Nephron (organoid): Measurements from ENCODE around the gene HEY2.

ENCODE experiments used
- H3K27ac Mint-ChIP-seq, 3 experiments: 2 replicates each; pipeline ENCODE4 v1.8.0; 2020; ENCODE audit warnings: mixed read lengths in 3 of 3, mild to moderate bottlenecking in 2 of 3, moderate library complexity in 1 of 3
- H3K27me3 Mint-ChIP-seq: 2 replicates; pipeline ENCODE4 v1.8.0; 2021; ENCODE audit warnings: low read depth, mild to moderate bottlenecking, moderate library complexity, mixed read lengths
- H3K36me3 Mint-ChIP-seq: 2 replicates; pipeline ENCODE4 v1.8.0; 2020; ENCODE audit warnings: low read depth, mixed read lengths
- H3K4me1 Mint-ChIP-seq: 2 replicates; pipeline ENCODE4 v1.8.0; 2020; ENCODE audit warnings: mixed read lengths
- H3K4me3 Mint-ChIP-seq, 3 experiments: 2 replicates each; pipeline ENCODE4 v1.8.0; 2020; ENCODE audit warnings: mild to moderate bottlenecking in 3 of 3, mixed read lengths in 3 of 3, moderate library complexity in 2 of 3
- H3K9me3 Mint-ChIP-seq: 2 replicates; pipeline ENCODE4 v1.8.0; 2020; ENCODE audit warnings: mixed read lengths
- CTCF ChIP-seq, 3 experiments: fragments of 200-600 bp; sonication (generic); IDR thresholded peaks; one replicate each; pipeline ENCODE4 v1.5.0; 2021; ENCODE audit warnings: antibody characterized with exemption in 3 of 3; ENCODE audit not compliant: unreplicated experiment in 3 of 3

The HEY2 gene

GRCh38 chr6:125746731-125747588 lies 2.5 kb upstream of the HEY2 start:
- peaks cover 26% of the 10 kb centered on the region for H3K4me1 Mint-ChIP-seq
- H3K36me3 Mint-ChIP-seq, result no peaks in the 10 kb centered on the region
- TF ChIP-seq CTCF (IDR thresholded peaks at IDR 0.05; ENCODE audit: unreplicated experiment in 3 of 3), result no peak
- peaks cover 73% of the 10 kb centered on the region for H3K27me3 Mint-ChIP-seq
- no peaks in the 10 kb centered on the region for H3K9me3 Mint-ChIP-seq
- H3K27ac Mint-ChIP-seq, result peak overlapping the region; percentile 79 to 92 (median 91)
- H3K4me3 Mint-ChIP-seq, result peak overlapping the region; percentile 85 to 87 (median 87)

- Mint-ChIP-seq H3K36me3 (no peaks in the 10 kb centered on the region), H3K9me3 (no peaks in the 10 kb centered on the region), H3K27me3 (peaks cover 79% of the 10 kb centered on the region), H3K4me1 (peaks cover 30% of the 10 kb centered on the region), H3K4me3 (peak overlapping the region; percentile 90 to 94 (median 92)), H3K27ac (peak overlapping the region; percentile 79 to 92 (median 91))
- no peak for TF ChIP-seq CTCF (IDR thresholded peaks at IDR 0.05; ENCODE audit: unreplicated experiment in 3 of 3)
Observed at GRCh38 chr6:125747589-125748405, 1.6 kb upstream of the HEY2 start.

- Mint-ChIP-seq H3K27me3 (peaks cover 79% of the 10 kb centered on the region), H3K4me3 (peak overlapping the region; percentile 90 to 94 (median 92)), H3K36me3 (no peaks in the 10 kb centered on the region), H3K4me1 (peaks cover 31% of the 10 kb centered on the region), H3K9me3 (no peaks in the 10 kb centered on the region), H3K27ac (peak overlapping the region; percentile 45 to 85 (median 56))
- TF ChIP-seq CTCF (IDR thresholded peaks at IDR 0.05; ENCODE audit: unreplicated experiment in 3 of 3), result peak in 1 of 3 experiments; percentile 5
Observed at GRCh38 chr6:125748406-125749172, 843 bp upstream of the HEY2 start.

GRCh38 chr6:125749865-125750691 lies 646 bp downstream of the HEY2 start:
- Mint-ChIP-seq H3K27ac (peak overlapping the region; percentile 7 to 68 (median 32)), H3K36me3 (peaks cover 5% of the 10 kb centered on the region), H3K27me3 (peaks cover 72% of the 10 kb centered on the region), H3K4me1 (peaks cover 31% of the 10 kb centered on the region), H3K9me3 (no peaks in the 10 kb centered on the region), H3K4me3 (peak overlapping the region; percentile 92 to 98 (median 94))
- no peak for TF ChIP-seq CTCF (IDR thresholded peaks at IDR 0.05; ENCODE audit: unreplicated experiment in 3 of 3)

- no peaks in the 10 kb centered on the region for H3K9me3 Mint-ChIP-seq
- H3K36me3 Mint-ChIP-seq, result peaks cover 5% of the 10 kb centered on the region
- H3K4me3 Mint-ChIP-seq, result peak overlapping the region; percentile 92 to 98 (median 94)
- H3K27ac Mint-ChIP-seq, result no peak overlapping the region
- H3K27me3 Mint-ChIP-seq, result peaks cover 65% of the 10 kb centered on the region
- TF ChIP-seq CTCF (IDR thresholded peaks at IDR 0.05; ENCODE audit: unreplicated experiment in 3 of 3), result no peak
- peaks cover 29% of the 10 kb centered on the region for H3K4me1 Mint-ChIP-seq
Observed at GRCh38 chr6:125750692-125751333, 1.4 kb downstream of the HEY2 start.
